ENCODE results near the gene ANKS4B.

GRCh38 chr16:21227866-21228265 lies 5.6 kb upstream of the ANKS4B start:
- TF ChIP-seq EZH2 (IDR thresholded peaks at IDR 0.05; ENCODE audit: insufficient read depth, low read length) (no peak), CTCF (IDR thresholded peaks at IDR 0.05; ENCODE audit: insufficient read depth, low read depth, low read length) (no peak)
